SK-N-SH treated with all-trans-retinoic acid at 6 μM for 48 hours (cell line): ENCODE measurements around the gene ERRFI1.

Source experiments
- ARNTL ChIP-seq: fragments of 450-650 bp; formaldehyde crosslinking; IDR thresholded peaks from 2 replicates; pipeline ENCODE4 v1.5.0; 2020; ENCODE audit warnings: low read depth, mild to moderate bottlenecking, moderate library complexity, borderline replicate concordance
- ESRRG ChIP-seq: fragments of 250-450 bp; sonication (Bioruptor Pico); IDR thresholded peaks from 2 replicates; pipeline ENCODE4 v1.6.1; 2021; ENCODE audit warnings: mild to moderate bottlenecking
- PATZ1 ChIP-seq: fragments of 250-450 bp; sonication (Bioruptor Pico); IDR thresholded peaks from 2 replicates; pipeline ENCODE4 v1.8.0; 2020; ENCODE audit warnings: mild to moderate bottlenecking, moderate library complexity, borderline replicate concordance
- POU6F1 ChIP-seq: fragments of 250-450 bp; sonication (Bioruptor Pico); IDR thresholded peaks from 2 replicates; pipeline ENCODE4 v1.8.0; 2021; ENCODE audit warnings: low read depth, mild to moderate bottlenecking, moderate library complexity, borderline replicate concordance
- RARB ChIP-seq: fragments of 250-450 bp; sonication (Bioruptor Pico); IDR thresholded peaks from 2 replicates; pipeline ENCODE4 v1.8.0; 2021; ENCODE audit warnings: mild to moderate bottlenecking, moderate library complexity

GRCh38 chr1:7987528-7987927 lies 38.6 kb downstream of the ERRFI1 start:
- TF ChIP-seq PATZ1 (no peak), POU6F1 (CRISPR knock-in tag) (no peak), ARNTL (CRISPR knock-in tag) (no peak), ESRRG (no peak), RARB (CRISPR knock-in tag) (no peak)
